Colonic mucosa (tissue), 4 donors: ENCODE data around the gene NR2E1. TPM values are rescaled to one million over a fixed set of nuclear protein-coding genes. Genes with fewer than 3 reads are reported as not detected.
A peak's percentile ranks its signal among the peaks of the same experiment; 100 is the strongest.

ENCODE experiments used
- DNase-seq: peaks from one replicate; pipeline ENCODE4 v3.0.0-alpha.2; 2020
- H3K27ac ChIP-seq: fragments of 200-600 bp; one replicate; pipeline ENCODE4 v1.8.0; 2021
- H3K27me3 ChIP-seq: fragments of 200-600 bp; one replicate; pipeline ENCODE4 v1.8.0; 2021
- H3K36me3 ChIP-seq: fragments of 200-600 bp; one replicate; pipeline ENCODE4 v1.8.0; 2021
- H3K4me1 ChIP-seq: fragments of 200-600 bp; one replicate; pipeline ENCODE4 v1.8.0; 2021; ENCODE audit warnings: mild to moderate bottlenecking
- H3K4me3 ChIP-seq: fragments of 200-600 bp; one replicate; pipeline ENCODE4 v1.8.0; 2021
- H3K9ac ChIP-seq, 2 donors: one replicate each; pipeline ENCODE4 v1.7.0; 2013; ENCODE audit warnings: control low read depth in 2 of 2, low read depth in 2 of 2, low read length in 2 of 2
- H3K9me3 ChIP-seq: fragments of 200-600 bp; one replicate; pipeline ENCODE4 v1.8.0; 2021
- intact Hi-C: fragments of 100-400 bp; cut with DNase I; formaldehyde crosslinking; loops from one replicate; pipeline ENCODE4 v1.14.1; 2022
- total RNA-seq, 2 donors: library from RNA; stranded (reverse); fragmentation: NEBNext Ultra II Directional in 1 of 2; extraction: Animal tissue kit (Norgen Biotek cat#: 25700) in 1 of 2; gene quantifications; one replicate each; pipeline ENCODE4 v1.2.1, GENCODE V29; 2021
- TF ChIP-seq, protein P1 (sequence below): fragments of 200-600 bp; IDR thresholded peaks from one replicate; pipeline ENCODE4 v1.8.0; 2022; ENCODE audit warnings: antibody characterized with exemption, mild to moderate bottlenecking
- donor health status: healthy.
- donor health status: DM: no; HTN: no; CAD: no.
- donor health status: DM: no; HTN: no; CAD: no.

The NR2E1 gene
- total RNA-seq, 2 donors from 2014 or later: not detected

DNA sequence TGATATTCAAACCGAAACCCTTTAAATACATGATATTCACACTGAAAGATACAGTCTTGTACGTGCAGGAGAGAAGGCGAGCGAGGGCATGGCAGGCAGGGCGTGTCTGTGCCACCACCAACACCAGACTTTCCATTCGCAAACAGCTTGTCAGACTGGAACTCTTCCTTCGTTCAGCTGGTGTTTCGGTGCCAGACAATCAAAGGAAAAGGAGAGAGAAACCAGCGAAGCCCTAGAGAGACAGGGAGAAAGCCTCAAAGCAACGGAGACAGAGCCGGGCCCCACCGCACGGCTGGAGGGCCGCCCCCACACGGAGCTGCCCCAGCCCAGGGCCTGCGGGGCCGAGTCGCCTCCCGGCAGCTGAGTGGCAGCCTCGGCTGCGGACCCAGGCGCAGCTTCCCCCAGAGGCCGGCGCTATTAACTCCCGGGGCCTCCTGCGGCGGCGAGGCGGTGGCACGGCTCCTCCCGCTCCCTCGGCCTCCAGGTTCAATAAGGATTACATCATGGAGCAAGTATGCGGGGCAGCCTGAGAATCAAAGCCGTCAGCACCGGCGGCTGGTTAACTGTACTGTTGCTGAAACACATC is 32.1 kb upstream of the NR2E1 start:
- H3K27ac ChIP-seq: no peak overlapping the region
- TF ChIP-seq, protein P1, sequence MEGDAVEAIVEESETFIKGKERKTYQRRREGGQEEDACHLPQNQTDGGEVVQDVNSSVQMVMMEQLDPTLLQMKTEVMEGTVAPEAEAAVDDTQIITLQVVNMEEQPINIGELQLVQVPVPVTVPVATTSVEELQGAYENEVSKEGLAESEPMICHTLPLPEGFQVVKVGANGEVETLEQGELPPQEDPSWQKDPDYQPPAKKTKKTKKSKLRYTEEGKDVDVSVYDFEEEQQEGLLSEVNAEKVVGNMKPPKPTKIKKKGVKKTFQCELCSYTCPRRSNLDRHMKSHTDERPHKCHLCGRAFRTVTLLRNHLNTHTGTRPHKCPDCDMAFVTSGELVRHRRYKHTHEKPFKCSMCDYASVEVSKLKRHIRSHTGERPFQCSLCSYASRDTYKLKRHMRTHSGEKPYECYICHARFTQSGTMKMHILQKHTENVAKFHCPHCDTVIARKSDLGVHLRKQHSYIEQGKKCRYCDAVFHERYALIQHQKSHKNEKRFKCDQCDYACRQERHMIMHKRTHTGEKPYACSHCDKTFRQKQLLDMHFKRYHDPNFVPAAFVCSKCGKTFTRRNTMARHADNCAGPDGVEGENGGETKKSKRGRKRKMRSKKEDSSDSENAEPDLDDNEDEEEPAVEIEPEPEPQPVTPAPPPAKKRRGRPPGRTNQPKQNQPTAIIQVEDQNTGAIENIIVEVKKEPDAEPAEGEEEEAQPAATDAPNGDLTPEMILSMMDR: no peak
- H3K9me3 ChIP-seq: no peaks in the 10 kb centered on the region
- intact Hi-C loops: no loop called here
- peak overlapping the region; percentile 37 for H3K4me3 ChIP-seq
- no peaks in the 10 kb centered on the region for H3K36me3 ChIP-seq
- H3K9ac ChIP-seq: peak overlapping the region; percentile 30 to 38
- H3K27me3 ChIP-seq: peaks cover 23% of the 10 kb centered on the region
- DNase-seq: peak; percentile 60
- peaks cover 5% of the 10 kb centered on the region for H3K4me1 ChIP-seq

DNA sequence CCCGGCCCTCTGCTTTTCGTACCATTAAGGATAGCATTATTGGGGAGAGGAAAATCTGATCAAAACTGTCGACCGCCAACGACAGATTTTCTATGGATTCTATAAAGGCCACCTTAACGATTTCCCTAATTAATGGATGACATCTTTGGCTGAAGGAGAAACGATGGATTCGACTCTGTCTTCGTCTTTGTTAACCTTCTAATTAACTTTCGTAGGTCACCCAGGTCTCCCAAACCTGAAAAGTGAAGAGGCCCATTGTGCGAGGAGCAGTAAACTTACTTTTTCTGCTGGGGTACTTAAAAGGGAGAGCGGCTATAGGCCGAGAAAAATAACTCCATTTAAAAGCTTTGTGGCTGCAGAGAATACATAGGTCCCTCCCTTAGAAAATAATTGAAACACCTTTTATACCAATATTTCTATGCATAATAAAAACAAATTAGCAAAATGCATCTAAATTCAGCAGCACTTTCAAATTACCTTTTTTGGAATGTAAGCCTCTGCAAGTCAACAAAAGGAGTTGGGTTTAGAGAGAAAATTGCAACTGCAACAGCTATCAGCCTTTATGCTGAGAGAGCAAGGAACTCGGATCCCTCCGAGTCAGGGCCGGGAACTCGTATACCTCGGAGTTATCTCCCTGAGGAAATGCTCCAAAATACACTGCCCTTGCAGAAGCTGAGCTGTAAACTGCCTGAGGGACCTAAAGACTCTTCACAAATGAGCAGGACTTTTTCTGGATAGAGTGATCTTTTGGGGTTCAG is 31.4 kb upstream of the NR2E1 start:
- H3K4me3 ChIP-seq: no peak overlapping the region
- H3K9ac ChIP-seq: no peak overlapping the region
- TF ChIP-seq, protein P1: no peak
- H3K27ac ChIP-seq: no peak overlapping the region
- DNase-seq: no peak
- H3K27me3 ChIP-seq: peaks cover 23% of the 10 kb centered on the region
- no peaks in the 10 kb centered on the region for H3K9me3 ChIP-seq
- H3K4me1 ChIP-seq: peaks cover 5% of the 10 kb centered on the region
- H3K36me3 ChIP-seq: no peaks in the 10 kb centered on the region
- intact Hi-C loops: no loop called here

DNA sequence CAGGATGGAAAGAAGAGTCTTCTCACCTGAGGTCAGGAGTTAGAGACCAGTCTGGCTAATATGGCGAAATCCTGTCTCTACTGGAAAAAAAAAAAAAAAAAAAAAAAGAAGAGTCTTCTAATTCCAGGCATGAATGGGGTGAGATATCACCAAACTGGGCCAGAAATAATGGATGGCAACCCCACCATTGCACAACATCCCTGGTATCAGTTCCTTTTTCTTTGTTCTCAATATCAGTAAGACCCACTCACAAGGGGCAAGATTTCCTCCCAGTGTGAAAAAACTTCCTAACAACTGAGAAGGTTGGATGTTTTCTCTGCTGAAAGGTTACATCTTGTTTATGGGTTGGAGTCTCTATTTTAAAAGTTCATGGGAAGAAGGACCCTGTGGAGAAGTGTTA is 23.6 kb upstream of the NR2E1 start:
- intact Hi-C loops: no loop called here
- Histone ChIP-seq H3K27me3 (no peaks in the 10 kb centered on the region), H3K27ac (no peak overlapping the region), H3K9me3 (no peaks in the 10 kb centered on the region), H3K9ac (no peak overlapping the region), H3K36me3 (no peaks in the 10 kb centered on the region), H3K4me3 (no peak overlapping the region), H3K4me1 (no peaks in the 10 kb centered on the region)
- TF ChIP-seq, protein P1: no peak
- DNase-seq: no peak

DNA sequence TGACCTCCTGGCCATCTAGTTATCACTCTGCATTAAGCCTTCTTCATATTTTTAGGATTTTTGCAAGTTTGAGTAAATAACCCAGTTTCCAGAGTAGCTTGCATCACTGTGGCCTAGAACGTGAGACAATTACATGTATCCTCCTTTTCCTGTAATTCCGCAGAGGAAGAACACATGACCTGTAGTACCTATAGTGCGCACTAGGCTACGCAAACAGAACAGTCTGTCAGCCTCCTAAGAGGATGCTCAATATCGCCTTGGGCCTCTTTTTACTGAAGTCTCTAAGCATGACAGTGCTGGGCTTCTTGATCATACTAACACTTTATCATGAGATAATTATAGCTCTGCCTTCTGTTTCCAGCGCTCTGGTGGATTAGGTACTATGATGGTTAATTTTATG is 20.2 kb upstream of the NR2E1 start:
- H3K9ac ChIP-seq: no peak overlapping the region
- no peaks in the 10 kb centered on the region for H3K9me3 ChIP-seq
- H3K27ac ChIP-seq: no peak overlapping the region
- intact Hi-C loops: no loop called here
- H3K27me3 ChIP-seq: no peaks in the 10 kb centered on the region
- no peak overlapping the region for H3K4me3 ChIP-seq
- DNase-seq: no peak
- H3K4me1 ChIP-seq: no peaks in the 10 kb centered on the region
- no peaks in the 10 kb centered on the region for H3K36me3 ChIP-seq
- TF ChIP-seq, protein P1: no peak

DNA sequence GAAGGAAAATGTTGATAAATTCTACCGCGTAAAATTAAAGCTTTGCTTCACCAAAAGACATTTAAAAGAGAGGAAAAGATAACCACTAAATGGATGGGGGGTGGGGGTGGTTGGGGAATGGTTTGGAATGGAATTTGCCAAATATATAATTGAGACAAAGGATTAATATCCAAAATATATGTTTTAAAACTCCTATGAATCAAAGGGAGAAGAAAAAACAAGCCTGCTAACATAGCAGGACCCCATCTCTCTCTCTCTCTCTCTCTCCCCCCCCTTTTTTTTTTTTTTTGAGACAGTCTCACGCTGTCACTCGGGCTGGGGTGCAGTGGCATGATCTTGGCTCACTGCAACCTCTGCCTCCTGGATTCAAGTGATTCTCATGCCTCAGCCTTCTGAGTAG is 13.4 kb upstream of the NR2E1 start:
- Histone ChIP-seq H3K36me3 (no peaks in the 10 kb centered on the region), H3K9me3 (no peaks in the 10 kb centered on the region), H3K27me3 (peaks cover 50% of the 10 kb centered on the region), H3K4me1 (no peaks in the 10 kb centered on the region), H3K4me3 (no peak overlapping the region), H3K27ac (no peak overlapping the region), H3K9ac (no peak overlapping the region)
- intact Hi-C loops: no loop called here
- DNase-seq: no peak
- TF ChIP-seq, protein P1: no peak
